ENCODE results near the gene CROCC.
"Not testable (repeated sequence)": the region's sequence is repeated elsewhere in the genome, so short reads cannot be mapped to it uniquely, and the experiment has no call there.

DNA sequence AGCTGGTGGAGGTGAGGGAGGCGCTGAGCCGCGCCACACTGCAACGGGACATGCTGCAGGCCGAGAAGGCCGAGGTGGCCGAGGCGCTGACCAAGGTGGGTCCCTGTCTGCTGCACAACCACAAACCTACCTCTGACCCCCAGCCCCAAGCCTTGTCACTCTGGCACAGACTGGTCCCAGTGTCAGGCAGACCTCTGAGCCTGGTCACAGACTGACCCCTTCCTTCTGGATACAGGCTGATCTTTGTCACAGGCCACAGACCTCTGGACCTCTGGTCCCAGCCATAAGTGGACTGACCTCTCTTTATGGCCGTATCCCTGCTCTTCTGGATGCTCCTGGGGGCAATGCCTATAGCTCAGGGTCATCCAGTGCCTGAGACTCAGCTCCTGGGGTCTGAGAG lies 23.8 kb downstream of the CROCC start:
- TF ChIP-seq, protein P1, sequence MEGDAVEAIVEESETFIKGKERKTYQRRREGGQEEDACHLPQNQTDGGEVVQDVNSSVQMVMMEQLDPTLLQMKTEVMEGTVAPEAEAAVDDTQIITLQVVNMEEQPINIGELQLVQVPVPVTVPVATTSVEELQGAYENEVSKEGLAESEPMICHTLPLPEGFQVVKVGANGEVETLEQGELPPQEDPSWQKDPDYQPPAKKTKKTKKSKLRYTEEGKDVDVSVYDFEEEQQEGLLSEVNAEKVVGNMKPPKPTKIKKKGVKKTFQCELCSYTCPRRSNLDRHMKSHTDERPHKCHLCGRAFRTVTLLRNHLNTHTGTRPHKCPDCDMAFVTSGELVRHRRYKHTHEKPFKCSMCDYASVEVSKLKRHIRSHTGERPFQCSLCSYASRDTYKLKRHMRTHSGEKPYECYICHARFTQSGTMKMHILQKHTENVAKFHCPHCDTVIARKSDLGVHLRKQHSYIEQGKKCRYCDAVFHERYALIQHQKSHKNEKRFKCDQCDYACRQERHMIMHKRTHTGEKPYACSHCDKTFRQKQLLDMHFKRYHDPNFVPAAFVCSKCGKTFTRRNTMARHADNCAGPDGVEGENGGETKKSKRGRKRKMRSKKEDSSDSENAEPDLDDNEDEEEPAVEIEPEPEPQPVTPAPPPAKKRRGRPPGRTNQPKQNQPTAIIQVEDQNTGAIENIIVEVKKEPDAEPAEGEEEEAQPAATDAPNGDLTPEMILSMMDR (IDR thresholded peaks at IDR 0.05) = not testable (repeated sequence)
- not testable (repeated sequence) for TF ChIP-seq POLR2A, POLR2AphosphoS5, EP300 (IDR thresholded peaks at IDR 0.05)
